GM23338 (cell line): ENCODE measurements around the gene SCFD1. TPM values are rescaled to one million over a fixed set of nuclear protein-coding genes. Genes with fewer than 3 reads are reported as not detected.
A peak's percentile ranks its signal among the peaks of the same experiment; 100 is the strongest.

Source experiments
- ATAC-seq: fragments of 200-7000 bp; cut with Tn5 transposase; 3 replicates; pipeline ENCODE4 v1.9.1; 2020
- DNase-seq: peaks from one replicate; pipeline ENCODE4 v3.0.0-alpha.2; 2015; ENCODE audit warnings: low spot score
- H2AFZ ChIP-seq: fragments of 200-600 bp; sonication (generic); 2 replicates; pipeline ENCODE4 v1.8.0; 2016; ENCODE audit warnings: antibody characterized with exemption, mild to moderate bottlenecking, moderate library complexity
- H3F3A ChIP-seq: fragments of 200-600 bp; sonication (generic); replicated peaks from 2 replicates; pipeline ENCODE4 v1.8.0; 2017; ENCODE audit warnings: antibody characterized with exemption, mixed run types, low read depth
- H3K27ac ChIP-seq: fragments of 200-600 bp; sonication (generic); 2 replicates; pipeline ENCODE4 v1.6.1; 2016; ENCODE audit warnings: low read depth
- H3K27me3 ChIP-seq: fragments of 200-600 bp; sonication (generic); 2 replicates; pipeline ENCODE4 v1.8.0; 2016; ENCODE audit warnings: mild to moderate bottlenecking, mixed run types, moderate library complexity; ENCODE audit not compliant: insufficient read depth
- H3K36me3 ChIP-seq: fragments of 200-600 bp; sonication (generic); 2 replicates; pipeline ENCODE4 v1.8.0; 2016; ENCODE audit warnings: mild to moderate bottlenecking; ENCODE audit not compliant: insufficient read depth
- H3K4me1 ChIP-seq: fragments of 200-600 bp; sonication (generic); 2 replicates; pipeline ENCODE4 v1.8.0; 2016; ENCODE audit warnings: mild to moderate bottlenecking, moderate library complexity; ENCODE audit not compliant: insufficient read depth
- H3K4me2 ChIP-seq: fragments of 200-600 bp; sonication (generic); 2 replicates; pipeline ENCODE4 v1.7.1; 2017; ENCODE audit warnings: mixed run types
- H3K4me3 ChIP-seq: fragments of 200-600 bp; sonication (generic); 2 replicates; pipeline ENCODE4 v1.6.1; 2016; ENCODE audit warnings: mixed run types
- H3K79me2 ChIP-seq: fragments of 200-600 bp; sonication (generic); replicated peaks from 2 replicates; pipeline ENCODE4 v1.8.0; 2017; ENCODE audit warnings: mild to moderate bottlenecking; ENCODE audit not compliant: insufficient read depth
- H3K9me2 ChIP-seq: fragments of 200-600 bp; sonication (generic); 2 replicates; pipeline ENCODE4 v1.8.0; 2017; ENCODE audit not compliant: insufficient read depth
- H4K20me1 ChIP-seq: fragments of 200-600 bp; sonication (generic); replicated peaks from 2 replicates; pipeline ENCODE4 v1.8.0; 2017; ENCODE audit warnings: mild to moderate bottlenecking; ENCODE audit not compliant: insufficient read depth
- H3K27ac Mint-ChIP-seq: 2 replicates; pipeline ENCODE4 v1.8.0; 2020; ENCODE audit warnings: inconsistent platforms, mild to moderate bottlenecking, moderate library complexity, mixed read lengths
- H3K27me3 Mint-ChIP-seq: 3 replicates; pipeline ENCODE4 v1.8.0; 2022; ENCODE audit warnings: low read depth, mild to moderate bottlenecking, moderate library complexity, mixed read lengths, inconsistent platforms; ENCODE audit not compliant: insufficient read depth, poor library complexity
- H3K36me3 Mint-ChIP-seq: 3 replicates; pipeline ENCODE4 v1.8.0; 2021; ENCODE audit warnings: low read depth, mild to moderate bottlenecking, inconsistent platforms, moderate library complexity, mixed read lengths
- H3K4me1 Mint-ChIP-seq: 3 replicates; pipeline ENCODE4 v1.8.0; 2020; ENCODE audit warnings: mild to moderate bottlenecking, inconsistent platforms, mixed read lengths
- H3K4me3 Mint-ChIP-seq: 3 replicates; pipeline ENCODE4 v1.8.0; 2021; ENCODE audit warnings: moderate library complexity, mild to moderate bottlenecking, inconsistent platforms, mixed read lengths
- H3K9me3 Mint-ChIP-seq: 3 replicates; pipeline ENCODE4 v1.8.0; 2020; ENCODE audit warnings: moderate library complexity, mild to moderate bottlenecking, inconsistent platforms, mixed read lengths
- CREB1 ChIP-seq: fragments of 250-450 bp; sonication (Bioruptor Pico); IDR thresholded peaks from 2 replicates; pipeline ENCODE4 v1.5.0; 2020; ENCODE audit warnings: low read depth, mild to moderate bottlenecking, moderate library complexity
- ETS1 ChIP-seq: IDR thresholded peaks from 2 replicates; pipeline ENCODE4 v1.6.1; 2016; ENCODE audit warnings: antibody characterized with exemption
- JUNB ChIP-seq: IDR thresholded peaks from one replicate; pipeline ENCODE4 v1.6.1; 2016; ENCODE audit warnings: antibody characterized with exemption; ENCODE audit not compliant: unreplicated experiment
- NANOG ChIP-seq: IDR thresholded peaks from 2 replicates; pipeline ENCODE4 v1.6.1; 2016; ENCODE audit warnings: antibody characterized with exemption, borderline replicate concordance
- POLR2AphosphoS5 ChIP-seq: IDR thresholded peaks from 2 replicates; pipeline ENCODE4 v1.6.1; 2016; ENCODE audit warnings: antibody characterized with exemption, low read depth
- REST ChIP-seq: IDR thresholded peaks from one replicate; pipeline ENCODE4 v1.6.1; 2018; ENCODE audit warnings: antibody characterized with exemption; ENCODE audit not compliant: unreplicated experiment
- STAT1 ChIP-seq: IDR thresholded peaks from one replicate; pipeline ENCODE4 v1.6.1; 2016; ENCODE audit warnings: antibody characterized with exemption; ENCODE audit not compliant: unreplicated experiment
- ZNF114 ChIP-seq: fragments of 250-450 bp; sonication (Bioruptor Pico); IDR thresholded peaks from 2 replicates; pipeline ENCODE4 v1.5.0; 2020; ENCODE audit warnings: mild to moderate bottlenecking, moderate library complexity
- ZNF331 ChIP-seq: fragments of 250-450 bp; sonication (Bioruptor Pico); IDR thresholded peaks from 2 replicates; pipeline ENCODE4 v1.5.0; 2020; ENCODE audit warnings: low read depth, mild to moderate bottlenecking, moderate library complexity
- ZNF462 ChIP-seq: fragments of 250-450 bp; sonication (Bioruptor Pico); IDR thresholded peaks from 2 replicates; pipeline ENCODE4 v1.5.0; 2020; ENCODE audit warnings: mild to moderate bottlenecking, moderate library complexity
- polyA plus RNA-seq: library from polyadenylated mRNA; unstranded; fragments of >200 nt; fragmentation: Nextera tagmentation; extraction: Ambion mirVana; gene quantifications from 2 replicates; pipeline ENCODE4 v1.2.1, GENCODE V29; 2016
- total RNA-seq: library from RNA; depleted of rRNA; stranded (reverse); fragments of >200 nt; shearing (Covaris generic); gene quantifications from 2 replicates; pipeline ENCODE4 v1.2.3, GENCODE V29; 2014

Gene SCFD1
- total and polyA plus RNA-seq, 2 experiments from 2014 or later = 77.6 to 110 TPM

GRCh38 chr14:30572771-30573170 lies 49.3 kb upstream of the SCFD1 start (continued):
- TF ChIP-seq NANOG = no peak

GRCh38 chr14:30573226-30573814 lies 48.8 kb upstream of the SCFD1 start:
- peaks cover 74% of the 10 kb centered on the region for H3K4me1 ChIP-seq
- H3K27ac ChIP-seq = no peak overlapping the region
- H3K79me2 ChIP-seq = peaks cover 100% of the 10 kb centered on the region
- no peak for TF ChIP-seq POLR2AphosphoS5
- DNase-seq (no peak), ATAC-seq (no peak)
- peaks cover 76% of the 10 kb centered on the region for H4K20me1 ChIP-seq
- no peaks in the 10 kb centered on the region for H3K27me3 ChIP-seq
- no peak overlapping the region for H3K4me3 ChIP-seq
- H3K9me2 ChIP-seq = no peaks in the 10 kb centered on the region
- no peaks in the 10 kb centered on the region for H3K36me3 Mint-ChIP-seq
- H3K36me3 ChIP-seq = no peaks in the 10 kb centered on the region
- peaks cover 76% of the 10 kb centered on the region for H3K4me1 Mint-ChIP-seq
- no peak overlapping the region for H3K4me2 ChIP-seq
- no peaks in the 10 kb centered on the region for H3F3A ChIP-seq
- no peak overlapping the region for H3K4me3 Mint-ChIP-seq
- peak overlapping the region; percentile 59 for H3K27ac Mint-ChIP-seq
- H3K9me3 Mint-ChIP-seq = no peaks in the 10 kb centered on the region
- H2AFZ ChIP-seq = no peak overlapping the region
- peaks cover 3% of the 10 kb centered on the region for H3K27me3 Mint-ChIP-seq

- no peak for DNase-seq
- no peak for ATAC-seq
- H3K4me1 ChIP-seq = peaks cover 68% of the 10 kb centered on the region
- Mint-ChIP-seq H3K27me3 (peaks cover 3% of the 10 kb centered on the region), H3K4me1 (peaks cover 75% of the 10 kb centered on the region), H3K36me3 (no peaks in the 10 kb centered on the region), H3K9me3 (no peaks in the 10 kb centered on the region), H3K27ac (no peak overlapping the region), H3K4me3 (no peak overlapping the region)
- no peak overlapping the region for H3K27ac ChIP-seq
- H2AFZ ChIP-seq = no peak overlapping the region
- 0 out of 2 replicates have a peak overlapping the region, but pooled peaks have one; percentile 18 for H3K4me2 ChIP-seq
- no peaks in the 10 kb centered on the region for H3K36me3 ChIP-seq
- peaks cover 100% of the 10 kb centered on the region for H3K79me2 ChIP-seq
- H3K27me3 ChIP-seq = no peaks in the 10 kb centered on the region
- peaks cover 77% of the 10 kb centered on the region for H4K20me1 ChIP-seq
- no peak overlapping the region for H3K4me3 ChIP-seq
- no peaks in the 10 kb centered on the region for H3K9me2 ChIP-seq
- H3F3A ChIP-seq = no peaks in the 10 kb centered on the region
- no peak for TF ChIP-seq ZNF114 (CRISPR knock-in tag)
- no peak for TF ChIP-seq STAT1
- TF ChIP-seq ZNF331 = no peak
- no peak for TF ChIP-seq POLR2AphosphoS5
- no peak for TF ChIP-seq ETS1
- no peak for TF ChIP-seq CREB1
- TF ChIP-seq ZNF462 (CRISPR knock-in tag) = no peak
- no peak for TF ChIP-seq NANOG
- TF ChIP-seq REST = no peak
- TF ChIP-seq JUNB = no peak
Measured at GRCh38 chr14:30573966-30574365, 48.2 kb upstream of the SCFD1 start.
